B cell (primary cell): ENCODE data around the gene INKA2. TPM values are rescaled to one million over a fixed set of nuclear protein-coding genes. Genes with fewer than 3 reads are reported as not detected.

Source experiments
- ATAC-seq: fragments of 200-7000 bp; cut with Tn5 transposase; one replicate; pipeline ENCODE4 v1.10.0; 2021; ENCODE audit warnings: low read depth, mild to moderate bottlenecking, moderate number of reproducible peaks, moderate library complexity
- CTCF ChIA-PET: fragments of 350-600 bp; sonication (Branson Sonifier 250); formaldehyde crosslinking; loops from one replicate; lab custom pipeline; 2021; ENCODE audit warnings: antibody characterized with exemption, inconsistent platforms; lab: Charles Lee
- POLR2A ChIA-PET: fragments of 350-600 bp; sonication (Branson Sonifier 250); formaldehyde crosslinking; loops from one replicate; lab custom pipeline; 2021; ENCODE audit warnings: antibody characterized with exemption; lab: Charles Lee
- DNase-seq: peaks from one replicate; pipeline ENCODE4 v3.0.0; 2013
- H2AFZ ChIP-seq: 2 replicates; pipeline ENCODE4 v1.6.1; 2012; ENCODE audit warnings: mild to moderate bottlenecking, low read depth, low read length; ENCODE audit not compliant: insufficient read depth, poor library complexity, severe bottlenecking
- H3K27ac ChIP-seq, 2 donors: 1 replicate in 1 of 2; 2 replicates in 1 of 2; pipeline ENCODE4 v1.5.1; 2012 to 2013; ENCODE audit warnings: low read length in 2 of 2, mild to moderate bottlenecking in 2 of 2, moderate library complexity in 1 of 2
- H3K27me3 ChIP-seq, 4 experiments: fragments of 200-600 bp in 1 of 4; sonication (generic) in 1 of 4; replicated peaks in 1 of 4; 1 replicate in 2 of 4; 2 replicates in 2 of 4; pipeline versions ENCODE4 v1.6.1 to v1.7.0; 2013 to 2016; ENCODE audit warnings: low read length in 3 of 4, mild to moderate bottlenecking in 2 of 4, mixed read lengths in 1 of 4, moderate library complexity in 1 of 4; ENCODE audit not compliant: insufficient read depth in 4 of 4, control insufficient read depth in 3 of 4; ENCODE audit errors: control extremely low read depth in 1 of 4
- H3K36me3 ChIP-seq, 2 experiments: replicated peaks in 1 of 2; 1 replicate in 1 of 2; 2 replicates in 1 of 2; pipeline versions ENCODE4 v1.6.1 to v1.7.1; 2013; ENCODE audit warnings: low read length in 1 of 2; ENCODE audit not compliant: insufficient read depth in 2 of 2, control insufficient read depth in 1 of 2; ENCODE audit errors: control extremely low read depth in 1 of 2, extremely low read depth in 1 of 2
- H3K4me1 ChIP-seq, 2 donors: fragments of 200-600 bp in 1 of 2; sonication (generic) in 1 of 2; 1 replicate in 1 of 2; 2 replicates in 1 of 2; pipeline versions ENCODE4 v1.5.1 to v1.6.1; 2013 to 2017; ENCODE audit warnings: low read length in 2 of 2; ENCODE audit not compliant: control insufficient read depth in 2 of 2, insufficient read depth in 2 of 2
- H3K4me2 ChIP-seq: replicated peaks from 2 replicates; pipeline ENCODE3; 2012; ENCODE audit warnings: mild to moderate bottlenecking, low read depth, low read length; ENCODE audit not compliant: poor library complexity, severe bottlenecking
- H3K4me3 ChIP-seq, 5 experiments: fragments of 200-600 bp in 1 of 5; sonication (generic) in 1 of 5; 1 replicate in 3 of 5; 2 replicates in 2 of 5; pipeline versions ENCODE4 v1.5.1 to v1.7.0; 2011 to 2016; ENCODE audit warnings: low read length in 4 of 5, mild to moderate bottlenecking in 4 of 5, low read depth in 2 of 5, control low read depth in 1 of 5, moderate library complexity in 1 of 5; ENCODE audit not compliant: insufficient read depth in 1 of 5; ENCODE audit errors: control extremely low read depth in 1 of 5, extremely low read depth in 1 of 5
- H3K79me2 ChIP-seq: fragments of 200-600 bp; sonication (generic); one replicate; pipeline ENCODE4 v1.6.0; 2016; ENCODE audit warnings: low read length; ENCODE audit not compliant: control insufficient read depth, insufficient read depth
- H3K9ac ChIP-seq: fragments of 200-600 bp; sonication (generic); 2 replicates; pipeline ENCODE4 v1.6.1; 2017; ENCODE audit warnings: mild to moderate bottlenecking, low read length, moderate library complexity
- H3K9me3 ChIP-seq, 3 donors: one replicate each; pipeline versions ENCODE4 v1.6.1 to v1.7.1; 2013; ENCODE audit warnings: low read length in 2 of 3; ENCODE audit not compliant: control insufficient read depth in 2 of 3, insufficient read depth in 1 of 3; ENCODE audit errors: control extremely low read depth in 1 of 3
- H4K20me1 ChIP-seq: 2 replicates; pipeline ENCODE4 v1.6.0; 2012; ENCODE audit warnings: mild to moderate bottlenecking, low read length; ENCODE audit not compliant: insufficient read depth, control insufficient read depth, poor library complexity, severe bottlenecking
- H3K27ac Mint-ChIP-seq: one replicate; pipeline ENCODE4 v1.8.0; 2021; ENCODE audit warnings: mixed read lengths
- H3K27me3 Mint-ChIP-seq: one replicate; pipeline ENCODE4 v1.8.0; 2021; ENCODE audit warnings: mixed read lengths
- H3K4me1 Mint-ChIP-seq: one replicate; pipeline ENCODE4 v1.8.0; 2021; ENCODE audit warnings: mixed read lengths
- H3K4me3 Mint-ChIP-seq: one replicate; pipeline ENCODE4 v1.8.0; 2021; ENCODE audit warnings: mixed read lengths
- H3K9me3 Mint-ChIP-seq: one replicate; pipeline ENCODE4 v1.8.0; 2022; ENCODE audit warnings: mixed read lengths; ENCODE audit not compliant: insufficient read depth
- EZH2 ChIP-seq: IDR thresholded peaks from 2 replicates; pipeline ENCODE4 v1.6.1; 2012; ENCODE audit warnings: borderline replicate concordance, low read depth, mild to moderate bottlenecking, moderate library complexity, low read length; ENCODE audit not compliant: insufficient read depth, poor library complexity, severe bottlenecking
- WGBS: methylation state at CpG from one replicate; pipeline ENCODE4 v1.1.5; 2013; ENCODE audit warnings: missing lambda C conversion rate; ENCODE audit not compliant: insufficient coverage; 5-methylcytosine and 5-hydroxymethylcytosine counted together
- intact Hi-C: fragments of 100-400 bp; cut with micrococcal nuclease; formaldehyde crosslinking; loops from one replicate; pipeline ENCODE4 v1.10.0; 2022
- polyA plus RNA-seq: library from polyadenylated mRNA; depleted of rRNA; stranded (reverse); fragments of >200 nt; gene quantifications from 2 replicates; pipeline ENCODE4 v1.2.3, GENCODE V29; 2012
- total RNA-seq, 2 donors: library from RNA; stranded (reverse); fragments of 120-200 nt in 1 of 2; gene quantifications; 1 replicate in 1 of 2; 2 replicates in 1 of 2; pipeline versions ENCODE4 v1.2.3 to v1.2.4, GENCODE V29; 2013 to 2022
- TF ChIP-seq, protein P1 (sequence below): fragments of 200-600 bp; IDR thresholded peaks from one replicate; pipeline ENCODE4 v1.8.0; 2022; ENCODE audit warnings: antibody characterized with exemption, mild to moderate bottlenecking

The INKA2 gene
- total and polyA plus RNA-seq, 2 donors (not counting 1 experiment from before 2014, with no cell fraction given), result 0.67 to 6.4 TPM

DNA sequence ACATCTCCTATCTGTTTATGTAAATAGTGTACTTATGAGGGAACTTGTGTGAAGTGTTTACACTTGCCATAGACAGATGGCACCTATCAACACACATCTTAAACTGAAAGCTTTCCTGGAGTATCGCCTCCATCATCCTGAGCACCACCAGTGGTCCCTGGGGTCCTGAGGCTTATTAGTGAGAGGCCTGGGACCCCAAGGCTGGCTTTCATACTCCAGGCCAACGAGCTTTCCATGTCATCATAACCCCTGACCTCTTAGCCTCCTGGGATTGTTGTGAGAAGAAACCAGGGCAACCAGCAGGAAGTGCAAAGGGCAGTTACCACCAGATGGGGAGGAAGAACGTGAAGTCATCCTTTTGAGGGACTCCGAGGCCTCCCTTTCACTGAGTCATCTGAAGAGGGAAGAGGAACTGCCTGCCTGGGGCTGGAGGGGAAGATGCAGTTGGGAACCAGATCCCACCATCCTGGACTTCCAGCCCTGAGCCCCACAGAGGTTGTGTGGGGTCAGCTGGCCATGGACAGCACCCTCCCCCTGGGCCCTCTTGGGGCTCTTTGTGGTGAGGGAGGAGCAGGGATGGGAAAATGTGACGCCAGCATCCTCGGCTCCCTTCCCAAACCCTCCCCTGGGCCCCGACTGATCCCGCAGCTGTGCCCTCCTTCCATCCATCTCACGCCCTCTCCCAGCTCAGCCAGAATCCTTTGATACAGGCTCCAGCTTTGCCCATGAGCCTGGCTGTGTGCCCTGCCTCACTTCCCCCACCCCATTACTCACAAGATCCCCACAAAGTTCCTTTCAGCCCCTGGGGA is 5.8 kb downstream of the INKA2 start:
- no peak overlapping the region for H3K27ac Mint-ChIP-seq
- Histone ChIP-seq H3K27me3 (peaks cover 0 to 16% (median 4%) of the 10 kb centered on the region in 4 experiments), H3K4me2 (no peak overlapping the region), H2AFZ (no peak overlapping the region), H4K20me1 (no peaks in the 10 kb centered on the region), H3K4me1 (peaks cover 7 to 18% of the 10 kb centered on the region in 2 donors), H3K9ac (no peak overlapping the region), H3K79me2 (no peaks in the 10 kb centered on the region), H3K36me3 (no peaks in the 10 kb centered on the region), H3K27ac (no peak overlapping the region), H3K9me3 (no peaks in the 10 kb centered on the region), H3K4me3 (no peak overlapping the region)
- ATAC-seq, result no peak
- H3K27me3 Mint-ChIP-seq, result no peaks in the 10 kb centered on the region
- no peak overlapping the region for H3K4me3 Mint-ChIP-seq
- ChIA-PET CTCF (interaction anchor here (0.5 kb wide), 1 partner anchor 225 kb away, joined by 3 read pairs; no protein-coding TSS in a partner anchor), POLR2A (no interaction called here)
- TF ChIP-seq EZH2, result no peak
- TF ChIP-seq, protein P1, sequence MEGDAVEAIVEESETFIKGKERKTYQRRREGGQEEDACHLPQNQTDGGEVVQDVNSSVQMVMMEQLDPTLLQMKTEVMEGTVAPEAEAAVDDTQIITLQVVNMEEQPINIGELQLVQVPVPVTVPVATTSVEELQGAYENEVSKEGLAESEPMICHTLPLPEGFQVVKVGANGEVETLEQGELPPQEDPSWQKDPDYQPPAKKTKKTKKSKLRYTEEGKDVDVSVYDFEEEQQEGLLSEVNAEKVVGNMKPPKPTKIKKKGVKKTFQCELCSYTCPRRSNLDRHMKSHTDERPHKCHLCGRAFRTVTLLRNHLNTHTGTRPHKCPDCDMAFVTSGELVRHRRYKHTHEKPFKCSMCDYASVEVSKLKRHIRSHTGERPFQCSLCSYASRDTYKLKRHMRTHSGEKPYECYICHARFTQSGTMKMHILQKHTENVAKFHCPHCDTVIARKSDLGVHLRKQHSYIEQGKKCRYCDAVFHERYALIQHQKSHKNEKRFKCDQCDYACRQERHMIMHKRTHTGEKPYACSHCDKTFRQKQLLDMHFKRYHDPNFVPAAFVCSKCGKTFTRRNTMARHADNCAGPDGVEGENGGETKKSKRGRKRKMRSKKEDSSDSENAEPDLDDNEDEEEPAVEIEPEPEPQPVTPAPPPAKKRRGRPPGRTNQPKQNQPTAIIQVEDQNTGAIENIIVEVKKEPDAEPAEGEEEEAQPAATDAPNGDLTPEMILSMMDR, result no peak
- DNase-seq, result no peak
- intact Hi-C loops, result no loop called here
- H3K9me3 Mint-ChIP-seq, result no peaks in the 10 kb centered on the region
- WGBS, result 100% methylated on average over 1 of the region's 9 CpGs
- peaks cover 13% of the 10 kb centered on the region for H3K4me1 Mint-ChIP-seq

DNA sequence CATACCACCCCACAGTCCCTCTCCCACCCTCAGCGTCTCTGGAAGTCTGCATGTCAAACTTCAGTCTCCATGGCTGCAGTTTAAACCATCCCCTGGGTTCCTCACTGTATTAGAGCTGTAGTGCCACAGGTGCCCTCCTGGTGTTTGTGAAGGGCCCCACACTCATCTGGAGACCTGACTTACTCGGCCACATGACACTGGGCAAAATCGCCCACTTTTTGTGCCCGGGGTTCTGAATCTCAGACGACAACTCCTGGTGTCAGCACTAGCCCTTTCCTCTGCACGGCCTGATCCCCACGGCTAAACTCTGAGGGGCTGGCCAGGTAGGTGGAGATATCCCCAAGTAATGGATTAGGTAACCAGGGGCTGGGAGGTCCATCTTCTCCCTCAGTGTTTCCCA is 6.5 kb downstream of the INKA2 start:
- no peak for ATAC-seq
- H3K9ac ChIP-seq, result no peak overlapping the region
- peaks cover 3 to 11% of the 10 kb centered on the region in 2 donors for H3K4me1 ChIP-seq
- no peaks in the 10 kb centered on the region for H4K20me1 ChIP-seq
- no peak overlapping the region for H3K27ac ChIP-seq
- no peaks in the 10 kb centered on the region for H3K79me2 ChIP-seq
- H3K4me1 Mint-ChIP-seq, result peaks cover 7% of the 10 kb centered on the region
- TF ChIP-seq, protein P1, result no peak
- TF ChIP-seq EZH2, result no peak
- no peak overlapping the region for H3K4me3 ChIP-seq
- H3K9me3 Mint-ChIP-seq, result no peaks in the 10 kb centered on the region
- H3K27me3 Mint-ChIP-seq, result no peaks in the 10 kb centered on the region
- no peak overlapping the region for H3K27ac Mint-ChIP-seq
- peaks cover 0 to 12% (median 4%) of the 10 kb centered on the region in 4 experiments for H3K27me3 ChIP-seq
- whole genome bisulfite sequencing, result 97% methylated on average over 5 of the region's 7 CpGs
- no peak overlapping the region for H2AFZ ChIP-seq
- no peak overlapping the region for H3K4me2 ChIP-seq
- H3K36me3 ChIP-seq, result no peaks in the 10 kb centered on the region
- no peaks in the 10 kb centered on the region for H3K9me3 ChIP-seq
- no peak overlapping the region for H3K4me3 Mint-ChIP-seq
- no peak for DNase-seq
- intact Hi-C loops, result no loop called here
- ChIA-PET POLR2A (no interaction called here), CTCF (interaction anchor here (0.5 kb wide), 1 partner anchor 224 kb away, joined by 3 read pairs; no protein-coding TSS in a partner anchor)
